H1 (cell line): ENCODE results near the gene RTN4RL1. TPM values are rescaled to one million over a fixed set of nuclear protein-coding genes. Genes with fewer than 3 reads are reported as not detected.

Source experiments
- E2F6 ChIP-seq: IDR thresholded peaks from 2 replicates; pipeline ENCODE4 v1.6.1; 2012; ENCODE audit warnings: inconsistent platforms
- EP300 ChIP-seq, 2 experiments: IDR thresholded peaks; 1 replicate in 1 of 2; 2 replicates in 1 of 2; pipeline ENCODE4 v1.6.1; 2011 to 2012; ENCODE audit warnings: low read depth in 2 of 2, low read length in 2 of 2, mild to moderate bottlenecking in 2 of 2, borderline replicate concordance in 1 of 2, inconsistent platforms in 1 of 2, moderate library complexity in 1 of 2
- polyA plus RNA-seq, 7 experiments: library from polyadenylated mRNA; depleted of rRNA in 3 of 7; stranded (reverse) in 5 of 7; unstranded in 2 of 7; fragments of >200 nt in 5 of 7; fragments of 200-250 nt in 2 of 7; gene quantifications; 1 replicate in 5 of 7; 2 replicates in 1 of 7; 4 replicates in 1 of 7; pipeline versions ENCODE4 v1.2.1 to v1.2.3, GENCODE V29; 2011 to 2013; ENCODE audit warnings: missing spikeins in 2 of 7, mixed read lengths in 2 of 7
- total RNA-seq: library from RNA; stranded (reverse); fragmentation: NEBNext Ultra II Directional; extraction: Animal tissue kit (Norgen Biotek cat#: 25700); gene quantifications from 2 replicates; pipeline ENCODE4 v1.2.1, GENCODE V29; 2021

The RTN4RL1 gene
- total and polyA plus RNA-seq, 2 of the 8 experiments (the other 6 are each of a cell fraction or from before 2014, with no cell fraction given), result 0.09 TPM; not detected in 1

- TF ChIP-seq EP300 (IDR thresholded peaks at IDR 0.05; ENCODE audit: borderline replicate concordance in 1 of 2, low read depth in 2 of 2, low read length in 2 of 2), result no peak
- no peak; the same call in 1 of the 2 replicates for TF ChIP-seq E2F6
Observed at GRCh38 chr17:1907909-1908698, 117.0 kb downstream of the RTN4RL1 start (continued).
